Dedifferentiated amniotic fluid mesenchymal stem cell (primary cell): ENCODE measurements around the gene CD6.

Source experiments
- DNase-seq: peaks from one replicate; pipeline ENCODE4 v3.0.0-alpha.2; 2016; ENCODE audit errors: extremely low spot score

The CD6 gene

GRCh38 chr11:60934790-60935605, 36.5 kb upstream of the CD6 start:
- DNase-seq, result no peak

- no peak for DNase-seq
These were observed 35.6 kb upstream of the CD6 start for GRCh38 chr11:60935676-60936442.

GRCh38 chr11:60936467-60937143, 34.9 kb upstream of the CD6 start:
- no peak for DNase-seq

DNA sequence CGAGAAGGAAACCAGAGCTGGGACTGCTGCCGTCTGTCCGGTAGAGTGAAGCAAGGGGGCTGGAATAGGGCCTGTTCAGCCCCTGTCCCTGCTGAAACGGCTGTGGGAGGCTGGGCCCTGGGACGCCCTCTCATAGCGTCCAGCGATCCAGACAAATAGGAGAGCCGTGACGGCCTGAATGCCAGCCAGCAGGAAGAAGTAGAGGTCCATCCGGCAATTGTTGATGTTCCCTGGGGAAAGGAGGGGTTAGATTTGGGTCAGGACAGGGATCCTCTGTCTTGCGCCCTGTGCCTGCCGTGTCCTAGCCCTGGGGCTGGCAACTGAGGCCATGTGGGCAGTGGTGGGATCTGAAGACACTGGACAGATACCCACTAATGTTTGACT, 34.3 kb upstream of the CD6 start:
- DNase-seq, result no peak

- DNase-seq, result no peak
These were observed 33.7 kb upstream of the CD6 start for GRCh38 chr11:60937811-60938210.

GRCh38 chr11:60938500-60938899, 33.0 kb upstream of the CD6 start:
- no peak for DNase-seq

DNA sequence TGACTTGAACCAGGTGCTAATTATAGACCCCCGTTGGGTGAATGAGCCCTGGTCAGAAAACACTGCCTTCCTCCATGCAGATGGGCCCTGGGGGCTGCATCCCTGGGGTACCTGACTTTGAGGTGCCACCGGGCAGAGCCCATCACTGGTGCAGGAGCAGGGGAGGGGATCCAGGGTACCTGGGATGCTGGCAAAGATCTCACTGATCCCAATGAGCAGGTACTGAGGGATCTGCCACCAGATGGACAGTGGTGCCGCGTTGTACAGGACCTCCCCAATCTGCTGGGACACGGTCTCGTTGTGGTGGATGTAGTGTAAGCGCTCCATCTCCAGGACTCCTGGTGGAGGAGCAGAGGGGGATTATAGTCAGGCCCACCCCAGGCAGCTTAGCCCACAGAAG, 32.2 kb upstream of the CD6 start:
- DNase-seq, result no peak

DNA sequence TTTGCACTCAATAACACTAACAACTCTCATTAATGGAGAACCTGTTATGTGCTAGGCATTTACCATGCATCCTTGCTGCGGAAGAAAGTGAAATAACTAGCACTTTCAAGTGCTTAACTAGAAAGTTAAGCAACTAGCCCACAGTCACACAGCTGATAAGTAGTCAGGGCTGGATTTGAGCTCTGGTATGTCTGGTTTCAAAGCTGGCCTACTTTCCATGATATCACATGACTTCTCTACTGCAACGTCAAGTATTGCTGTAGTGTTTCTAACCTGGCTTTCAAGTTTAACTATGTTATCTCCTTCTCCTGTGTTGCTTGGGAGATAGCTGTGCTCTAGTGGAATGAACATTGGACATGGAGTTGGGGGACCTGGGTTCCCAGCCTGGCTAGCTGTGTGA, 31.6 kb upstream of the CD6 start:
- no peak for DNase-seq

GRCh38 chr11:60941371-60942119, 29.9 kb upstream of the CD6 start:
- no peak for DNase-seq

DNA sequence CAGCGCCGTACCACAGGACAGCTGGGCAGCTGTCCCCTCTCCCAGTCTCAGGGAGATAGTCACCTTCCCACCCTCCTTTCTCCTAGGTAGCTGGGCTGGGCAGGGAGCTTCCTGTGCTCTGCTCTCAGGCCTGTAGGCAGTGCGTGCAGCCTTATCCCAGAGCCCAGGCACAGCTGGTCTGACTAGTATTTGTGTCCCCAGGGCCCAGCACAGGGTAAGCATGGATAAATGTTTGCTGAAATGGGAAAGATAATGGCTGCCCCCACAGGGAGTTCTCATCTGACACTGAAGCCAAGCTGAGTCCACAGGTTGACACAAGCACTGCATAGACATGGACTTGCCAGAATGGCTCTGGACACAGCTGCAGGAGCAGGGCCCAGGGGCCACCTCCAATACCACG, 29.3 kb upstream of the CD6 start:
- DNase-seq, result no peak

GRCh38 chr11:60942970-60943565, 28.4 kb upstream of the CD6 start:
- DNase-seq, result peak; percentile 19

- no peak for DNase-seq
These were observed 26.8 kb upstream of the CD6 start for GRCh38 chr11:60944490-60945294.

GRCh38 chr11:60945295-60945667, 26.2 kb upstream of the CD6 start:
- no peak for DNase-seq

DNA sequence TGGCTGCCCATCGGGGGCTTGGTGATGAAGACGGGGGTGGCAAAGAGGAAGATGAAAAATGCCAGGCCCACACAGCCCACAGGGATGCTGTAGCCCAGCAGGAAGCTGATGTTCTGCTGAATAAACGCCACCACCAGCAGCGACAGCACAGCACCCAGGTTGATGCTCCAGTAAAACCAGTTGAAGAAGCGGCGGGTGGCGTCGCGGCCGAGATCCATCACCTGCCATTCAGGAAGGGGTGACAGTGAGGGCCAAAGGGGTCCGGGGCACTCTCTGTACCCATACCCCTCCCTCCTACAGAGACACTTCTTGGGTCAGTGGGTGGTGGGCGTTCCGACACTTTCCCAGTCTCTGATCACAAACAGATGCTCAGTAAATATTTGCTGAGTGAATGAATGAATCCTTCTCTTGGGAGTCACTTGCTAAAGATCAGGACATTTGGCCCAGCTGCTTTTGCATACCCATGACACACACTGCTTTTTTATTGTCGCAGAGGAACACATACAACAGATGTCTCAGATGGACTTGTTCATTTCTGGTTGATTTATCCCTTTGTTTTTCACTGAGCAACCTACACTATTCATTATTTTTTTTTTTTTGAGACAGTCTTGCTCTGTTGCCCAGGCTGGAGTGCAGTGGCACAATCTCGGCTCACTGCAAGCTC, 24.7 kb upstream of the CD6 start:
- DNase-seq, result no peak

DNA sequence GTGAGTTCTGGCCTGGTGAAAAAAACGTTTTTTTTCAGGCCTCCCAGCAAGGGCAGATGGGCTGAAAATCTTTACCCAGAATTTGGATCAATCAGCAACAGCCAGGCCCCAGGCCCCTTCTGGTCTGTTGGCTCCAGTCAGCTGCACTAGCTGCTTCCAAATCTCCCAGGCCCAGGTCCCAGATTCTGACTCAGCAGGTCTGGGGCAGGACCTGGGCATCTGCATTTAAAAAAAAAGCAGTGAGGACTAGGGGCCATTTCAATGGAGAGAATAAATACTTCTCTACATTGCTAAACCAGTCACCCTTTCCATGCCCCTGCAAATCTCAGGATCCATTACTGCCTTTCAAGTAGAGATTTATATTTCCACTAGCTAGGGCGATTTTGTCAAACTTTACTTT, 23.8 kb upstream of the CD6 start:
- DNase-seq, result no peak

GRCh38 chr11:60948250-60948649, 23.2 kb upstream of the CD6 start:
- no peak for DNase-seq

GRCh38 chr11:60950024-60950423, 21.5 kb upstream of the CD6 start:
- no peak for DNase-seq

- DNase-seq, result no peak
These were observed 20.4 kb upstream of the CD6 start for GRCh38 chr11:60950933-60951605.

DNA sequence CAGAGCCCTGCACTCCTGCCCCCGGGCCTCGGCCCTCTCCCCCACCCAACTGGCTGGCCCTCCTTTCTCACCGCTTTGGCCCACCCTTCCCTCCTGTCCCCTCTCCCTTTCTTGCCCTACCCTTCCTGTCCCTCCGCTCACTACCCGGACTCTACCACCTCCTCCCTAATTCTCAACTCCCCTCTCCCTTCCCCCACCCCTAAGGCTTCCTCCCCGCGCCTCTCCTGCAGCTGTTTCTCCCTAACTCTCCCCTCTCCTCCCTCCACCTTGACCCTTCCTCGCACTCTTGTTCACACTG, 19.9 kb upstream of the CD6 start:
- no peak for DNase-seq
